Measurements from ENCODE around the gene PRSS2. TPM values are rescaled to one million over a fixed set of nuclear protein-coding genes. Genes with fewer than 3 reads are reported as not detected.

The PRSS2 gene
- total RNA-seq, 1 experiment from 2014 or later, result not detected

GRCh38 chr7:142772673-142773072 is 1.9 kb downstream of the PRSS2 start:
- H3K4me3 ChIP-seq (ENCODE audit: low read depth, low read length, poor library complexity, severe bottlenecking), result no peak overlapping the region
- no peaks in the 10 kb centered on the region for H3K36me3 ChIP-seq (ENCODE audit: insufficient read depth, low read length, poor library complexity, severe bottlenecking)
- no peak overlapping the region for H3K27ac ChIP-seq (ENCODE audit: low read depth, low read length, poor library complexity, severe bottlenecking)
- TF ChIP-seq CTCF (conservative IDR thresholded peaks at IDR 0.05; ENCODE audit: low read depth, low read length) (no peak), EZH2 (IDR thresholded peaks at IDR 0.05; ENCODE audit: borderline replicate concordance, low read depth, low read length, poor library complexity, severe bottlenecking) (no peak)
- no TSS peak for BruUV-seq (replicated peaks)
- peaks cover 6% of the 10 kb centered on the region for H3K27me3 ChIP-seq (replicated peaks; ENCODE audit: insufficient read depth, low read depth, low read length, poor library complexity)
- no peak for DNase-seq (ENCODE audit: low spot score)
- ChIA-PET POLR2A (ENCODE audit: low non-redundant PET) (no interaction called here), CTCF (no interaction called here)
- no peaks in the 10 kb centered on the region for H3K4me1 ChIP-seq (ENCODE audit: insufficient read depth, low read length, poor library complexity, severe bottlenecking)
- intact Hi-C loops (cut with micrococcal nuclease; ENCODE audit: unreplicated experiment), result no loop called here
- H3K9me3 ChIP-seq (ENCODE audit: low read depth, low read length, poor library complexity, severe bottlenecking), result no peaks in the 10 kb centered on the region

- DNase-seq (ENCODE audit: low spot score), result no peak
- H3K4me3 ChIP-seq (ENCODE audit: low read depth, low read length, poor library complexity, severe bottlenecking), result no peak overlapping the region
- no peaks in the 10 kb centered on the region for H3K36me3 ChIP-seq (ENCODE audit: insufficient read depth, low read length, poor library complexity, severe bottlenecking)
- no peaks in the 10 kb centered on the region for H3K4me1 ChIP-seq (ENCODE audit: insufficient read depth, low read length, poor library complexity, severe bottlenecking)
- H3K9me3 ChIP-seq (ENCODE audit: low read depth, low read length, poor library complexity, severe bottlenecking), result no peaks in the 10 kb centered on the region
- ChIA-PET POLR2A (ENCODE audit: low non-redundant PET) (no interaction called here), CTCF (no interaction called here)
- peaks cover 6% of the 10 kb centered on the region for H3K27me3 ChIP-seq (replicated peaks; ENCODE audit: insufficient read depth, low read depth, low read length, poor library complexity)
- no peak overlapping the region for H3K27ac ChIP-seq (ENCODE audit: low read depth, low read length, poor library complexity, severe bottlenecking)
- no peak for TF ChIP-seq CTCF (conservative IDR thresholded peaks at IDR 0.05; ENCODE audit: low read depth, low read length)
- no peak for TF ChIP-seq EZH2 (IDR thresholded peaks at IDR 0.05; ENCODE audit: borderline replicate concordance, low read depth, low read length, poor library complexity, severe bottlenecking)
- BruUV-seq (replicated peaks), result no TSS peak
- intact Hi-C loops (cut with micrococcal nuclease; ENCODE audit: unreplicated experiment), result no loop called here
Observed at GRCh38 chr7:142773230-142773629, 2.5 kb downstream of the PRSS2 start.

GRCh38 chr7:142773937-142774744 is 3.4 kb downstream of the PRSS2 start:
- POLR2A ChIA-PET (ENCODE audit: low non-redundant PET), result interaction anchor here (0.6 kb wide), 1 partner anchor 522 kb away, joined by 10 read pairs; no protein-coding TSS in a partner anchor

More at GRCh38 chr7:142773937-142774744, 3.4 kb downstream of the PRSS2 start:
- CTCF ChIA-PET, result no interaction called here
- intact Hi-C loops (cut with micrococcal nuclease; ENCODE audit: unreplicated experiment), result no loop called here
- Histone ChIP-seq H3K9me3 (ENCODE audit: low read depth, low read length, poor library complexity, severe bottlenecking) (no peaks in the 10 kb centered on the region), H3K4me3 (ENCODE audit: low read depth, low read length, poor library complexity, severe bottlenecking) (no peak overlapping the region), H3K27ac (ENCODE audit: low read depth, low read length, poor library complexity, severe bottlenecking) (no peak overlapping the region), H3K4me1 (ENCODE audit: insufficient read depth, low read length, poor library complexity, severe bottlenecking) (no peaks in the 10 kb centered on the region), H3K27me3 (replicated peaks; ENCODE audit: insufficient read depth, low read depth, low read length, poor library complexity) (peaks cover 6% of the 10 kb centered on the region), H3K36me3 (ENCODE audit: insufficient read depth, low read length, poor library complexity, severe bottlenecking) (no peaks in the 10 kb centered on the region)
- no peak for DNase-seq (ENCODE audit: low spot score)
- TF ChIP-seq EZH2 (IDR thresholded peaks at IDR 0.05; ENCODE audit: borderline replicate concordance, low read depth, low read length, poor library complexity, severe bottlenecking), result no peak
- TF ChIP-seq CTCF (conservative IDR thresholded peaks at IDR 0.05; ENCODE audit: low read depth, low read length), result no peak
- BruUV-seq (replicated peaks), result no TSS peak
